Adrenal gland (tissue), 12 donors: Measurements from ENCODE around the gene BATF3. TPM values are rescaled to one million over a fixed set of nuclear protein-coding genes. Genes with fewer than 3 reads are reported as not detected.
"Not testable (repeated sequence)": the region's sequence is repeated elsewhere in the genome, so short reads cannot be mapped to it uniquely, and the experiment has no call there.

ENCODE experiments used
- DNase-seq, 7 donors: peaks; one replicate each; pipeline ENCODE4 v3.0.0-alpha.2; 2019 to 2020
- H3K27ac ChIP-seq, 5 donors: fragments of 200-600 bp; sonication (generic) in 4 of 5; 1 replicate in 3 of 5; 2 replicates in 2 of 5; pipeline versions ENCODE4 v1.5.1 to v1.8.0; 2016 to 2020; ENCODE audit warnings: mild to moderate bottlenecking in 1 of 5
- H3K27me3 ChIP-seq: fragments of 200-600 bp; 2 replicates; pipeline ENCODE4 v1.8.0; 2021
- H3K36me3 ChIP-seq, 2 donors: fragments of 200-600 bp; replicated peaks in 1 of 2; 1 replicate in 1 of 2; 2 replicates in 1 of 2; pipeline versions ENCODE4 v1.5.1 to v1.8.0; 2018 to 2022
- H3K4me1 ChIP-seq, 2 donors: fragments of 200-600 bp; replicated peaks in 1 of 2; 1 replicate in 1 of 2; 2 replicates in 1 of 2; pipeline versions ENCODE4 v1.5.1 to v1.8.0; 2018 to 2021
- H3K4me3 ChIP-seq, 4 donors: fragments of 200-600 bp; sonication (generic) in 3 of 4; one replicate each; pipeline ENCODE4 v1.5.1; 2016 to 2018
- H3K9me3 ChIP-seq, 3 donors: fragments of 200-600 bp; sonication (generic) in 1 of 3; replicated peaks in 1 of 3; 1 replicate in 2 of 3; 2 replicates in 1 of 3; pipeline versions ENCODE4 v1.5.1 to v1.8.0; 2016 to 2021
- POLR2A ChIP-seq, 2 donors: fragments of 450-650 bp; IDR thresholded peaks; one replicate each; pipeline ENCODE4 v1.6.1; 2017; ENCODE audit warnings: antibody characterized with exemption in 2 of 2, mild to moderate bottlenecking in 2 of 2, moderate library complexity in 1 of 2
- WGBS, 4 donors: extraction: QIAGEN DNeasy Blood & Tissue Kit in 2 of 4; methylation state at CpG; one replicate each; pipeline versions ENCODE4 v1.1.5 to v1.1.7; 2013 to 2017; 5-methylcytosine and 5-hydroxymethylcytosine counted together
- intact Hi-C, 2 donors: fragments of 100-400 bp; cut with DNase I; formaldehyde crosslinking; loops; one replicate each; pipeline versions ENCODE4 v1.14.1 to v1.15.0; 2022 to 2023
- polyA plus RNA-seq, 3 donors: library from polyadenylated mRNA; stranded (reverse); fragments of 200-250 nt in 2 of 3; fragments of 350-450 nt in 1 of 3; fragmentation: Illumina TruSeq in 1 of 3; extraction: RNeasy Lipid Tissue Mini Kit (QIAGEN cat#74804) in 1 of 3; gene quantifications; one replicate each; pipeline ENCODE4 v1.2.3, GENCODE V29; 2013 to 2014
- total RNA-seq, 9 donors: library from RNA; depleted of rRNA in 4 of 9; stranded (reverse); fragments of >200 nt in 4 of 9; fragments of 120-200 nt in 1 of 9; fragmentation: NEBNext Ultra II Directional in 1 of 9; extraction: Animal tissue kit (Norgen Biotek cat#: 25700) in 1 of 9; gene quantifications; one replicate each; pipeline versions ENCODE4 v1.1.0 to v1.2.4, GENCODE V29; 2013 to 2023
- TF ChIP-seq, protein P1 (sequence below), 6 experiments: fragments of 450-650 bp in 4 of 6; fragments of 200-600 bp in 2 of 6; sonication (generic) in 1 of 6; IDR thresholded peaks; 1 replicate in 5 of 6; 2 replicates in 1 of 6; pipeline versions ENCODE4 v1.5.1 to v1.8.0; 2016 to 2021; ENCODE audit warnings: antibody characterized with exemption in 6 of 6, mild to moderate bottlenecking in 2 of 6, moderate library complexity in 1 of 6
- donor health status: healthy with polysubstance abuse.
- donor health status: Bipolar disorder and iron deficiency.
- donor health status: DM: yes; HTN: yes; CAD: no.
- donor health status: DM: no; HTN: no; CAD: no.
- donor health status: DM: no; HTN: no; CAD: no.
- donor health status: DM: yes; HTN: yes; CAD: no.

BATF3 gene
- total and polyA plus RNA-seq, 12 donors: 0.24 to 7.5 (median 2.8) TPM

DNA sequence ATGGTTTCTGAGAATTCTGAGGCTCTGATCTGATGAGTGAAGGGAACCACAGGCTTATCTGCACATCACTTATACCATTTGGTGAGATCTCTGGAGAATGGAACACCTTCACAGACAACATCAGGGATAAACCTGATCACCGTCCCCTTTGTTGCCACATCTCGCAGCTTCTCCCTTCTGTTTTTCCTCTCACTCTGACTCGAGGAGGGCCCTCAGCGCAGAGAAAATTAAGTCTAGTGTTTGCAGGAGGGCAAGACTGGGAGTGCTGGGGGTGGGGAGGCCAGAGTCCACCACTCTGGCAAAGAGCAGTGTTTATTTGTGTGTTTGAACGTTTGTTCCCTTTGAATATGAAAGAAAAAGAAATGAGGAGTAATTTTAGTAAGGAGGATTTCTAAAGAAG is 29.0 kb upstream of the BATF3 start:
- no peaks in the 10 kb centered on the region for H3K36me3 ChIP-seq
- H3K4me1 ChIP-seq: no peaks in the 10 kb centered on the region
- DNase-seq: no peak
- no peaks in the 10 kb centered on the region for H3K9me3 ChIP-seq
- no peaks in the 10 kb centered on the region for H3K27me3 ChIP-seq
- H3K4me3 ChIP-seq: no peak overlapping the region
- WGBS, 4 donors: 74 to 82% (median 80%) methylated on average over 5 of the region's 5 CpGs
- H3K27ac ChIP-seq: no peak overlapping the region
- intact Hi-C loops: no loop called here
- TF ChIP-seq, protein P1, sequence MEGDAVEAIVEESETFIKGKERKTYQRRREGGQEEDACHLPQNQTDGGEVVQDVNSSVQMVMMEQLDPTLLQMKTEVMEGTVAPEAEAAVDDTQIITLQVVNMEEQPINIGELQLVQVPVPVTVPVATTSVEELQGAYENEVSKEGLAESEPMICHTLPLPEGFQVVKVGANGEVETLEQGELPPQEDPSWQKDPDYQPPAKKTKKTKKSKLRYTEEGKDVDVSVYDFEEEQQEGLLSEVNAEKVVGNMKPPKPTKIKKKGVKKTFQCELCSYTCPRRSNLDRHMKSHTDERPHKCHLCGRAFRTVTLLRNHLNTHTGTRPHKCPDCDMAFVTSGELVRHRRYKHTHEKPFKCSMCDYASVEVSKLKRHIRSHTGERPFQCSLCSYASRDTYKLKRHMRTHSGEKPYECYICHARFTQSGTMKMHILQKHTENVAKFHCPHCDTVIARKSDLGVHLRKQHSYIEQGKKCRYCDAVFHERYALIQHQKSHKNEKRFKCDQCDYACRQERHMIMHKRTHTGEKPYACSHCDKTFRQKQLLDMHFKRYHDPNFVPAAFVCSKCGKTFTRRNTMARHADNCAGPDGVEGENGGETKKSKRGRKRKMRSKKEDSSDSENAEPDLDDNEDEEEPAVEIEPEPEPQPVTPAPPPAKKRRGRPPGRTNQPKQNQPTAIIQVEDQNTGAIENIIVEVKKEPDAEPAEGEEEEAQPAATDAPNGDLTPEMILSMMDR (IDR thresholded peaks at IDR 0.05): no peak
- no peak for TF ChIP-seq POLR2A (IDR thresholded peaks at IDR 0.05)

- intact Hi-C loops: no loop called here
- Histone ChIP-seq H3K9me3 (no peaks in the 10 kb centered on the region), H3K4me1 (no peaks in the 10 kb centered on the region), H3K4me3 (no peak overlapping the region), H3K27me3 (no peaks in the 10 kb centered on the region), H3K27ac (no peak overlapping the region), H3K36me3 (no peaks in the 10 kb centered on the region)
- 77 to 83% (median 81%) methylated on average over 13 of the region's 13 CpGs for WGBS, 4 donors
- DNase-seq: no peak
- no peak for TF ChIP-seq POLR2A (IDR thresholded peaks at IDR 0.05)
- TF ChIP-seq, protein P1 (IDR thresholded peaks at IDR 0.05): no peak
These were observed 27.9 kb upstream of the BATF3 start for GRCh38 chr1:212727386-212728181.

DNA sequence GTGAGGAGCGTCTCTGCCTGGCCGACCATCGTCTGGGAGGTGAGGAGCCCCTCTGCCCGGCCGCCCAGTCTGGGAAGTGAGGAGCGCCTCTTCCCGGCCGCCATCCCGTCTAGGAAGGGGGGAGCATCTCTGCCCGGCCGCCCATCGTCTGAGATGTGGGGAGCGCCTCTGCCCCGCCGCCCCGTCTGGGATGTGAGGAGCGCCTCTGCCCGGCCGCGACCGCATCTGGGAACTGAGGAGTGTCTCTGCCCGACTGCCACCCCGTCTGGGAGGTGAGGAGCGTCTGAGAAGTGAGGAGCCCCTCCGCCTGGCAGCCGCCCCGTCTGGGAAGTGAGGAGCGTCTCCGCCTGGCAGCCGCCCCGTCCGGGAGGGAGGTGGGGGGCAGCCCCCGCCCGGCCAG is 25.0 kb upstream of the BATF3 start:
- intact Hi-C loops, H3K9me3 ChIP-seq, H3K27ac ChIP-seq, H3K4me1 ChIP-seq, DNase-seq, H3K27me3 ChIP-seq, H3K36me3 ChIP-seq, H3K4me3 ChIP-seq: not testable (repeated sequence)
- WGBS, 4 donors: 93 to 95% (median 94%) methylated on average over 3 to 31 of the region's 34 CpGs; no CpG with 5 or more reads in 1 of the 4 donors

GRCh38 chr1:212722270-212722957 is 22.8 kb upstream of the BATF3 start:
- no peak overlapping the region for H3K4me3 ChIP-seq
- intact Hi-C loops: no loop called here
- H3K4me1 ChIP-seq: no peaks in the 10 kb centered on the region
- WGBS, 4 donors: 58 to 79% (median 62%) methylated on average over 3 of the region's 3 CpGs
- H3K36me3 ChIP-seq: no peaks in the 10 kb centered on the region
- no peak for DNase-seq
- H3K9me3 ChIP-seq: no peaks in the 10 kb centered on the region
- no peaks in the 10 kb centered on the region for H3K27me3 ChIP-seq
- H3K27ac ChIP-seq: no peak overlapping the region
- TF ChIP-seq POLR2A (IDR thresholded peaks at IDR 0.05): no peak
- TF ChIP-seq, protein P1 (IDR thresholded peaks at IDR 0.05): no peak
